DOHH2 (cell line): ENCODE measurements around the gene MYOG.

ENCODE experiments used
- EZH2phosphoT487 ChIP-seq: fragments of 200-600 bp; sonication (generic); IDR thresholded peaks from 2 replicates; pipeline ENCODE4 v1.6.1; 2017; ENCODE audit warnings: borderline replicate concordance, mild to moderate bottlenecking, antibody characterized with exemption, low read length, moderate library complexity, mixed read lengths
- TF ChIP-seq, protein P1 (sequence below): fragments of 200-600 bp; sonication (generic); IDR thresholded peaks from one replicate; pipeline ENCODE4 v1.5.1; 2014; ENCODE audit warnings: antibody characterized with exemption, mild to moderate bottlenecking, low read depth, low read length; ENCODE audit not compliant: poor library complexity, severe bottlenecking

DNA sequence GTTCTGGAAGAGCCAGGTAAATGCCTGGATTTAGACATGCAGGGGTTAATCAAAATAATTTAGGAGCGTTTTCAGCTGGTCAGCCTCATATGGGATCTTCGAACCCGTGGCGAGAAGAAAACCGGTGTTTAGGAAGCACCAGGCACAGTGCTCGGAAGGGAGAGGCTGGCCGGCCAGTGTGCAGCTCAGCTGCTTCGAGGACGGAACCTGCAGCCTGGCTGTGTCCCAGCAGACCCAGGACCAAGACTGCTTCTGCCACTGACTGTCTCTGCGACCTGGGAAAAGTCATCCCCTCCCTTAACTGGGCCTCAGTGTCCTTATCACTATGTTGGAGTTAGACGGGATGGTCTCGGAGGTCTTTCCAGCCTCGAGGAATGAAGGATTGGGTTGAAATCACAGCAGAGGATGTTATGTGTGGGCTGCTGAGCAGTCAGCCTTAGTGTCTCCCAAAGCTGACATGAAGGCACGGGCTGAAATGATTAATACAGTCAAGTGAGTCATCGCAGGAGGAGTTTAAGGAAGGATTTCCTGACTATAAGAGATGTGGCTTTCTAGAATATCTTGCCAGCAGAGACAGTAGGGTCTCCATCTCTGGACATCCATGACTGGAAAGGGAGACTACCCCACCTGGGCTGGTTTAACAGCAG, 38.7 kb downstream of the MYOG start:
- TF ChIP-seq, protein P1, sequence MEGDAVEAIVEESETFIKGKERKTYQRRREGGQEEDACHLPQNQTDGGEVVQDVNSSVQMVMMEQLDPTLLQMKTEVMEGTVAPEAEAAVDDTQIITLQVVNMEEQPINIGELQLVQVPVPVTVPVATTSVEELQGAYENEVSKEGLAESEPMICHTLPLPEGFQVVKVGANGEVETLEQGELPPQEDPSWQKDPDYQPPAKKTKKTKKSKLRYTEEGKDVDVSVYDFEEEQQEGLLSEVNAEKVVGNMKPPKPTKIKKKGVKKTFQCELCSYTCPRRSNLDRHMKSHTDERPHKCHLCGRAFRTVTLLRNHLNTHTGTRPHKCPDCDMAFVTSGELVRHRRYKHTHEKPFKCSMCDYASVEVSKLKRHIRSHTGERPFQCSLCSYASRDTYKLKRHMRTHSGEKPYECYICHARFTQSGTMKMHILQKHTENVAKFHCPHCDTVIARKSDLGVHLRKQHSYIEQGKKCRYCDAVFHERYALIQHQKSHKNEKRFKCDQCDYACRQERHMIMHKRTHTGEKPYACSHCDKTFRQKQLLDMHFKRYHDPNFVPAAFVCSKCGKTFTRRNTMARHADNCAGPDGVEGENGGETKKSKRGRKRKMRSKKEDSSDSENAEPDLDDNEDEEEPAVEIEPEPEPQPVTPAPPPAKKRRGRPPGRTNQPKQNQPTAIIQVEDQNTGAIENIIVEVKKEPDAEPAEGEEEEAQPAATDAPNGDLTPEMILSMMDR = no peak
- TF ChIP-seq EZH2phosphoT487 = no peak
